ENCODE data around the gene TECTB.

GRCh38 chr10:112282086-112282485 is 1.1 kb upstream of the TECTB start:
- TF ChIP-seq CTCF (tag by site-specific recombination; IDR thresholded peaks at IDR 0.05) (no peak), REST (tag by site-specific recombination; IDR thresholded peaks at IDR 0.05) (no peak), ZNF707 (tag by site-specific recombination; IDR thresholded peaks at IDR 0.05) (no peak), ZNF416 (tag by site-specific recombination; IDR thresholded peaks at IDR 0.05) (no peak), ZNF121 (tag by site-specific recombination; IDR thresholded peaks at IDR 0.05) (no peak)

Data from HEK293 (cell line).